Stimulated activated CD4-positive, alpha-beta T cell treated with anti-CD3 and anti-CD28 coated beads, Interleukin-12 subunit alpha, Interleukin-12 subunit beta, amount 100 ng/mL, for 4 hours (primary cell): ENCODE data around the gene FAM117A.
"Not testable (repeated sequence)": the region's sequence is repeated elsewhere in the genome, so short reads cannot be mapped to it uniquely, and the experiment has no call there.

Experiments used
- DNase-seq: peaks from one replicate; pipeline ENCODE4 v3.0.0-alpha.2; 2020

The FAM117A gene

DNA sequence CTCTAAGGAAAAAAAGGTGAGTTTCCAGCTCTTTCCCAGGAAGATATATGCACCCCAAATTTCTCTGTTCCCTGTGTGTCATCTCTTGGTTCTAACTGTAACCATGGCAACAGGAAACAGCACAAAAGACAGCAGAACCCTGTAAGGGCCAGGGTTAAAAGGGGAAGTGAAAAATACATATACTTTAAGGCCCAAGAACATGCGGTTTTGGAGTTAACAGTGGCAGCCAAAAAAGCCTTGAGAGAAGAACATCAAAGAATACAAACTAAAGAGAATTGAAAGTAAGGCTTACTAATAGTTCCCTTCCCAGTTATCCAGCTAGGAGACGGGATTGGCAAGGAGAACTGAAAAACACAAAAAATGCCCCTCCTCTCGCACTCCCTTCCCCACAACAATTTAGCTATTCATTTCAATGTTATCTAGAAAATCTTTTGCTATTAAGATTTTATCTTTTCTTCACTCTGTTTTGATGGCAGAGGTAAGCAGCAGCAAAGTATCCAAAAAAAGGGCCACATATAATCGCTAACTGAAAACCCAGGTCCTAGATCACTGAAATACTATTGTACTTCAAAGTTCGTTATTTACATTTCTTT, 87.6 kb downstream of the FAM117A start:
- no peak for DNase-seq

DNA sequence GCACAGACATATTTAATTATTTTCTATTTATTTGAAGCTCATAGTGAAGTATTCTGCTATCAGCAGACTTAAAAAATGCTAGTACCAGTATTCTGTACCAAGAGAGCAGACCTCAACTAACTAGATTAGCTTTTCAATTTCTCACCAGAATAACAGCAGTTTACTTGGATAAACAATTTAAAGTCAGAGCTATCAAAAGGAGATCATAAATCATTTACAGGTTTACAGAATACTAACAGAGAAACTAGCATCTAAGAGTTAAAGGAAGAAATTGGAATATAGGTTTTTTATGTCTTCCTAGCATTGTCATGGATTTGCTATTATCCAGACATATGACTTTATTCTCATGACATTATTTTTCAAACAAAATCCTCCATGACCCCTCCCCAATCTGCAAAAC, 89.4 kb downstream of the FAM117A start:
- no peak for DNase-seq

DNA sequence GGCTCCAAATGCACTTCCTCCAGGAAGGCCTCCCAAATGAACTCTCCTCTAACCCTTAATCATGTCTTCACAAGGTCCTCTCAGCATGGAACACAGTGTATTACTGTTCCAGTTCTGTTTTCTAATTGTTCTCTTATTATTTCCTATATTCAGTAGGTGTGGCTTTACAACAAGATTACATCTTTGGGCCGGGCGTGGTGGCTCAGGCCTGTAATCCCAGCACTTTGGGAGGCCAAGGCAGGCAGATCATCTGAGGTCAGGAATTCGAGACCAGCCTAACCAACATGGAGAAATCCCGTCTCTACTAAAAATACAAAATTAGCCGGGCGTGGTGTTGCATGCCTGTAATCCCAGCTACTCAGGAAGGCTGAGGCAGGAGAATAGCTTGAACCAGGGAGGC, 90.3 kb downstream of the FAM117A start:
- DNase-seq = not testable (repeated sequence)

DNA sequence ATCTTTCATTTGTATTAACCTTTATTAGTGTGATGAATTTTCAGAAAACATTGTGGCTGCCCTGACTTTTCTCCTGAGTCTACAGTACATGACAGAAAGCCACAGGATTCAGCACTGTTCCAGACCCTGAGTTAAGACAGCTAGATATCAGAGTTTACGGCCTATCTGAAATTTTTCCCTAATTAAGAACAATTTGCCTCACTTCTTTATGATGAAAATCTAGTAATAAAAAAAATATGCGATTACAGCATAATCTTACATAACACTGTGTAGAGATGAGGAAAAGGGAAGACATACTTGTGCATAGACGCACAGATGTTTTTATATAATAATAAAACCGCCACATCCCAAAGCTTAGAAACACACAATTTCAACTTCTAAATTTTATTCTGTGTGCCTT, 93.3 kb downstream of the FAM117A start:
- DNase-seq = no peak

DNA sequence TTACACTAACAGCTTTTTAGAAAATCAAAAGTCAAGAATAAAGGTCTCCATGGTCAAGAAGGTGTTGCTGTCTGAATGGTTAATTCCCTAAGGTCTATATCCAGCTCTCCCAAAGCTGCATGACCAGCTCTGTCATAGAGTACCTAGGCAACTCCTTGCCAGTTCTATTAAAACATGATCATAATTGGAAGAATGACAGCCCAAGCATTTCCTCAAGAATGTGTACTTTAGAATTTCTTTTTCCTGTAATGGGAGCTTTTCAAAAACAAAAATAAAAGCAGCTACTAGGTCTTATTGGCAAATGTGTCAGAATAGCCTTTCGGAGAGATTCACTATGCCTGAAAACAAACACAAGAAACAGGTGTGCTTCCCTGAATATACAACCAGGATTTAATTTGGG, 93.9 kb downstream of the FAM117A start:
- no peak for DNase-seq

DNA sequence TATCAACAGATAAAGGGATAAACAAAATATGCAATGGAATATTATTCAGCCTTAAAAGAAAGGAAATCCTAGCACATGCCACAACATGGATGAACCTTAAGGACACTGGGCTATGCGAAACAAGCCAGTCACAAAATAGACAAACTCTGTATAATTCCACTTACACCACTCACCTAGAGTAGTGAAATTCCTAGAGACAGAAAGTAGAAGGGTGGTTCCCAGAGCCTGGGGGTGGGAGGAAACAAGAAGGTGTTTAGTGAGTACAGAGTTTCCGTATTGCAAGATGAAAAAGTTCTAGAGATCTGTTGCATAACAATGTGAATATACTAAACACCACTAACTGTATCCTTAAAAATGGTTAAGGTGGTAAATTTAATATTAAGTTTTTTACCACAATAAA, 96.1 kb downstream of the FAM117A start:
- DNase-seq = no peak

DNA sequence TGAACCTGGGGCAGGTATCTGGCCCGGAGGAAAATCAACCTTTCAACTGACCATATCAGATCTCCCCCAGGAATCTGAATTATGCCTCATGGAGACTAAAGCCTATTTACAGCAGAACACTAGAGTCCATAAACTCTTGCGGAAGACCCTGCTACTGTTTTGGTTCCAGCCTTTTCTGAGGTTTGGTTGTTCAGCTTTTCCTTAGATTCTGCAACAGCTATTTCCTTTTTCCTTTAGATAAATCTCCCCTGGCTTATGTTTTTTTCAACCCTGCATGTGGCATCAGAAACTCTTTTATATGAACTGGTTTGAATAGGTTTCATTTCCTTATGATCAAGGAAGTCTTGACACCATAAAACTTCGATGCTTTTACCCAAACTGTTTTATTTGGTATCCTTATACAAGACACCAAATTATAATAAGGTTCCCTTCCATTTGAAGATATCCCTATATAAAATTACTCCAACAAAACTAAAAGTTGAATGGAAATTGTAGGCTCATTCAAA, 99.2 kb downstream of the FAM117A start:
- no peak for DNase-seq
